Islet of Langerhans (tissue), 1 donor: ENCODE data around the gene SLC18A2.

ENCODE experiments used
- FAIRE-seq: peaks from one replicate; lab custom pipeline; 2011; peaks lifted over from hg19 to GRCh38; lab: Jason Lieb, UNC

The SLC18A2 gene

DNA sequence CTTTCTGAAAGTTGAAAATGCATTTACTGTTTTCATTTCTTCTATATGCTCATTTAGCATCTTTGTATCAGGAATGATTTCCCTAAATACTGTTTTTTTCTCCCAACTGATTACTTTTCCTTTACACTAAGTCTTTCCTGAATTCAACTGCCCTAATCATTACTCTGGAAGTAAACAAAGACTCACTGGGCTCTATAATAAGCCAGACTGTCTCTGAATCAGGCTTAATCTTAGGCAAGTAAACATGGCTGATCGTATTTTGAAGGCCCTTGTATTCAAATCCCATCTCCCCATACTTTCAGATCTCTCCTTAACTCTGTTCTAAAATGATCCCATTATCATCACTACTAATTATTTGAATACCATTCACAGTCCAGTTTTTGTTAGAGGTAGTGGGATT, 72.7 kb downstream of the SLC18A2 start:
- FAIRE-seq = no peak

DNA sequence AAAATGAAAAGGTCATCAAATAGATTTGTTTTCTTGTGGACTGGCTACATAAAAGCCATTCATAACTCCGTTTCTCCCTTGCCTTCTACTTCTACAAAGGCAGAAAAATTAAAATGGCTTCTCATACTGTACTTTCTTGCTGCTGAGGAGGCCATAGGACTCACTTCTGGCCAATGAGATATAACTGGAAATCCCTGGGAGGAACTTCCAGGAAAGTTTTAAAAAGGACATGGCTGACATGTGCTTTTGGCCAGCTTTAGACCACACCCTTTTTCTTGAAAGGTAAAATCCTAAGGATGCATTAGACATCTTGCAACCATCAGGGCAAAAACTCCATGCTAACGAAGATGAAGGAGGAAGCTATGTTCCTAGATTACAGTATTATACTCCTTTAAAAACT, 75.8 kb downstream of the SLC18A2 start:
- FAIRE-seq = no peak

DNA sequence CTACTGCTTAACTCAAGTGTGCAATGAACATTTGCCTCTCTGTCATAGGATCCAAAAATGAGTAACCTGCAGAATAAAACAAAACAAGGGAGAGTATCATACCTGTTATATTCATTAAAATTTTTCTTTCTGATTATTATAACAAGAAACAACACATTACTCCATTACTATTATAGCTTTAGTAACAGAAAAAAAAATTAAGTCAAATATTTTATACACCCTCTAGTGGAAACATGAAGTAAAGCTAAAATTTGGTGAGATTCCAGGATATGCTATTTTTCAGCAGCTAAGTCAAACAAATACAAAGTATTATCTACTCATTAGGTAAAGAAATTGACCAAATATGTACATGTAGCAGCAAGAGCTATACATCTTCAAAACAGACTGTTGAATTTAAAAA, 78.0 kb downstream of the SLC18A2 start:
- FAIRE-seq = peak; percentile 98

DNA sequence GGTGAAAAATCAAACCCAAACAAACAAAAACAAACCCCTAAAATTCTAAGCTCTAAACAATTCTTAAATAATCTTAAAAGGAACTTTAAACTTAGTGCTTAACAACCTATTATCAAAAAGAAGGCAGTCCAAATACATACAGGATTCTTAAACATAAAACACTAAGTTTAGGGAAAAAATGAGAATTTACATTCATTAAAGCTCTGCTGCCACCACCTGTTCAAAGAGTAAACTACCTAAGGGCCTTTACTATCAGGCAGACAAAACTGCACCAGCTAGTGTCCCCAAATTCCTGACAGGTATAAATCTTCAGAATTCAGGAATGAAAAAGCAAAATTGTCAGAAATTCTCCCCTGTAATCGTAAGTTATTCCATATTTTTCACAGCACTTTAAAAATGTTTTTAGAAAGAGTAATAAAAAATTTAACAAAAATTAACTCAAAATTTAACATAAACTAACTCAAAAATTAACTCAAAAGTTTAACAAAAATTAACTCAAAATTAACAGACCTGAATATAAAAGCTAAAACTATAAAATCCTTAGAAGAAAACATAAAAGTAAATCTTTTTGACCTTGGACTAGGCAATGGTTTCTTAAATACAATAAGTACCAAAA, 79.2 kb downstream of the SLC18A2 start:
- FAIRE-seq = peak; percentile 92

- FAIRE-seq = no peak
Measured at GRCh38 chr10:117322260-117322659, 81.3 kb downstream of the SLC18A2 start.

DNA sequence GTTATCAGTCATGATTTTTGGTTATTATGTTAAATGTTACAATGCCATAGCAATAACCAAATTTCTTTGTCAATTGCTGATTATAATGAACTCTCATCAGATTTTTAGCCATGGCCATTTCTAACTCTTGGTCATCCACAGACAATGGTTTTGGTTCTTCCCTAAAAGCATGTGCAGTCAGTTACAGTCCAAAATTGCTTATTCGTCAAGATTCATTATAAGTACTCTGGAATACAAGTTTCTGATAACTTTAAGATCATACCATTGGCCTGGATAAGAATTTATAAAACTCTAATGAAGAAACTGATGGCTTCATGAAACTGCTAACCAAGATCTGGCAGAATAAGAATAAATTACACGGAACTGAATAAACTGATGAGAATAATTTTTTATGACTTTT, 83.5 kb downstream of the SLC18A2 start:
- no peak for FAIRE-seq

DNA sequence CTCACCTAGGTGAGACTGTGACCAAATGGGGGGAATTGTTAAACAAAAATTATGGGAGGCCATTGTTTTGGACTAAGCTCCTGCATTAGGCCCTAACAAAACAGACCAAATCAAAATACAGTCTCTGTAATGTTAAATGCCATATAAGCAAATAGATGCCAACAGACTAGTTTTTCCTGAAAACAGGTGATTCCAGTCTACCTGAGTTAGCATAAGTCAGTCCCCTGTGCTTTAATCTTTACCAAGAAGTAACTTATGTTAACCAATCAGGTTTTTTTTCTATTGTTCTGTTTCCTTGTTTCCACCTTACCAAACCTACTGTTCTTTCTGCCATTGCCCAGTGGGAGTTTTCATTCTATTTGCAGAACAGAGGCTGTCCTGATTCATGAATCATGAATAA, 86.3 kb downstream of the SLC18A2 start:
- no peak for FAIRE-seq
